Gastrocnemius medialis (tissue), 4 donors: ENCODE data around the gene SPINK8. TPM values are rescaled to one million over a fixed set of nuclear protein-coding genes. Genes with fewer than 3 reads are reported as not detected.

ENCODE experiments used
- ATAC-seq, 2 donors: fragments of 150-250 bp; one replicate each; pipeline ENCODE4 v1.9.1; 2016
- DNase-seq, 2 donors: peaks; one replicate each; pipeline ENCODE4 v3.0.0-alpha.2; 2019
- H3K27ac ChIP-seq, 4 donors: fragments of 200-600 bp; sonication (generic); 1 replicate in 1 of 4; 2 replicates in 3 of 4; pipeline ENCODE4 v1.5.1; 2016 to 2018; ENCODE audit warnings: mild to moderate bottlenecking in 2 of 4, moderate library complexity in 1 of 4
- H3K27me3 ChIP-seq, 3 donors: fragments of 200-600 bp; sonication (generic) in 2 of 3; 1 replicate in 1 of 3; 2 replicates in 2 of 3; pipeline versions ENCODE4 v1.5.1 to v1.6.0; 2016 to 2019; ENCODE audit warnings: mild to moderate bottlenecking in 1 of 3, moderate library complexity in 1 of 3
- H3K36me3 ChIP-seq, 2 donors: fragments of 200-600 bp; sonication (generic) in 1 of 2; one replicate each; pipeline ENCODE4 v1.5.1; 2017 to 2018
- H3K4me1 ChIP-seq, 2 donors: fragments of 200-600 bp; sonication (generic) in 1 of 2; one replicate each; pipeline ENCODE4 v1.5.1; 2016 to 2017; ENCODE audit warnings: mild to moderate bottlenecking in 2 of 2
- H3K4me3 ChIP-seq, 4 donors: fragments of 200-600 bp; sonication (generic) in 3 of 4; 1 replicate in 1 of 4; 2 replicates in 3 of 4; pipeline ENCODE4 v1.5.1; 2016 to 2019; ENCODE audit warnings: mild to moderate bottlenecking in 2 of 4
- H3K9me3 ChIP-seq, 3 donors: fragments of 200-600 bp; sonication (generic) in 2 of 3; 1 replicate in 1 of 3; 2 replicates in 2 of 3; pipeline ENCODE4 v1.5.1; 2016 to 2019
- CTCF ChIP-seq, 5 experiments: fragments of 450-650 bp in 3 of 5; fragments of 200-600 bp in 2 of 5; sonication (generic) in 2 of 5; IDR thresholded peaks in 4 of 5; conservative IDR thresholded peaks in 1 of 5; 1 replicate in 4 of 5; 2 replicates in 1 of 5; pipeline ENCODE4 v1.5.1; 2016 to 2019; ENCODE audit warnings: antibody characterized with exemption in 5 of 5, mild to moderate bottlenecking in 3 of 5, moderate library complexity in 3 of 5
- POLR2A ChIP-seq, 2 donors: fragments of 450-650 bp; IDR thresholded peaks; one replicate each; pipeline ENCODE4 v1.6.1; 2017; ENCODE audit warnings: antibody characterized with exemption in 2 of 2, mild to moderate bottlenecking in 2 of 2, moderate library complexity in 2 of 2
- in situ Hi-C, 4 donors: fragments of 200-750 bp; cut with MboI; loops; one replicate each; pipeline versions ENCODE4 v1.15.0 to v1.8.0; 2017; ENCODE audit warnings: low sequenced_read_pairs in 4 of 4
- intact Hi-C: fragments of 100-400 bp; cut with DNase I; formaldehyde crosslinking; loops from one replicate; pipeline ENCODE4 v1.15.1; 2023; ENCODE audit warnings: low total_unique reads
- total RNA-seq, 4 donors: library from RNA; depleted of rRNA; stranded (reverse); fragments of >200 nt; gene quantifications; one replicate each; pipeline versions ENCODE4 v1.1.0 to v1.2.3, GENCODE V29; 2016

The SPINK8 gene
- total RNA-seq, 4 donors from 2014 or later: not detected

DNA sequence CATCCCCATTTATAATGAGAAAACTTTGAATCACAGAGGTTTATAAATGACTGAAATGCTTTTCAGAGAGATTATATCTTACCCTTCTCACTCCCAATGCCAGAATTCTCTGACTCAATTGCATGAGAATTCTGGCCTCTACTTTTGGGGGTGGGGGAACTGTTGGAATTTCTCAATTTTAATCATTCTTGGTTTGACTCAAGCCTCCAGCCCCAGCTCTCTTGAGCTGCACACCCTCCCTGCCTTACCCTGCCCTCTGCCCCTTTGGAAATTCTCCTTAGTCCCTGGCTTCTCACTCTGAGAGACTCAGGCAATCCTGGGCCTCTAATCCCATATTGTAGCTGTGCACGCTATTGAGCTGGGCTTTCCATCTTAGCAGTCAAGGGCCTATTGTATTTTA, 48.3 kb downstream of the SPINK8 start:
- ATAC-seq (no peak), DNase-seq (no peak)
- Histone ChIP-seq H3K36me3 (peaks cover 0 to 4% of the 10 kb centered on the region in 2 donors), H3K27ac (no peak overlapping the region), H3K4me1 (no peaks in the 10 kb centered on the region), H3K9me3 (no peaks in the 10 kb centered on the region), H3K27me3 (no peaks in the 10 kb centered on the region), H3K4me3 (no peak overlapping the region)
- intact Hi-C loops: no loop called here
- in situ Hi-C loops: no loop called here
- TF ChIP-seq CTCF (IDR thresholded peaks at IDR 0.05 in 4 of 5, conservative IDR thresholded peaks at IDR 0.05 in 1 of 5) (no peak), POLR2A (IDR thresholded peaks at IDR 0.05) (no peak)

- in situ Hi-C loops (no loop called here), intact Hi-C loops (no loop called here)
- no peak for ATAC-seq
- DNase-seq: no peak
- Histone ChIP-seq H3K4me1 (no peaks in the 10 kb centered on the region), H3K36me3 (no peaks in the 10 kb centered on the region), H3K4me3 (no peak overlapping the region), H3K27ac (no peak overlapping the region), H3K27me3 (no peaks in the 10 kb centered on the region), H3K9me3 (no peaks in the 10 kb centered on the region)
- no peak for TF ChIP-seq CTCF (IDR thresholded peaks at IDR 0.05 in 4 of 5, conservative IDR thresholded peaks at IDR 0.05 in 1 of 5)
- TF ChIP-seq POLR2A (IDR thresholded peaks at IDR 0.05): no peak
Measured at GRCh38 chr3:48280881-48281280, 52.6 kb downstream of the SPINK8 start.

GRCh38 chr3:48278884-48279559, 54.4 kb downstream of the SPINK8 start:
- Histone ChIP-seq H3K4me1 (no peaks in the 10 kb centered on the region), H3K27ac (no peak overlapping the region), H3K9me3 (no peaks in the 10 kb centered on the region), H3K36me3 (no peaks in the 10 kb centered on the region), H3K27me3 (no peaks in the 10 kb centered on the region), H3K4me3 (no peak overlapping the region)
- in situ Hi-C loops (loop anchor here in 2 of 4 donors (10.0 kb wide), 1 partner anchor 156 kb away; the partner anchor contains the start of gene PLXNB1 (in 2 of the 2)), intact Hi-C loops (no loop called here)
- DNase-seq (no peak), ATAC-seq (no peak)
- TF ChIP-seq POLR2A (IDR thresholded peaks at IDR 0.05) (no peak), CTCF (IDR thresholded peaks at IDR 0.05 in 4 of 5, conservative IDR thresholded peaks at IDR 0.05 in 1 of 5) (no peak)

- in situ Hi-C loops: loop anchor here in 2 of 4 donors (10.0 kb wide), 1 partner anchor 158 kb away; the partner anchor contains the start of gene PLXNB1 (in 2 of the 2)
Measured at GRCh38 chr3:48276911-48277641, 56.4 kb downstream of the SPINK8 start.

More at GRCh38 chr3:48276911-48277641, 56.4 kb downstream of the SPINK8 start:
- no peak overlapping the region for H3K27ac ChIP-seq
- H3K4me3 ChIP-seq: no peak overlapping the region
- intact Hi-C loops: no loop called here
- DNase-seq (no peak), ATAC-seq (no peak)
- no peaks in the 10 kb centered on the region for H3K27me3 ChIP-seq
- H3K36me3 ChIP-seq: no peaks in the 10 kb centered on the region
- TF ChIP-seq POLR2A (IDR thresholded peaks at IDR 0.05): no peak
- TF ChIP-seq CTCF (IDR thresholded peaks at IDR 0.05 in 4 of 5, conservative IDR thresholded peaks at IDR 0.05 in 1 of 5): no peak
- no peaks in the 10 kb centered on the region for H3K9me3 ChIP-seq
- no peaks in the 10 kb centered on the region for H3K4me1 ChIP-seq
